Hindlimb muscle (tissue), 1 donor: ENCODE data around the gene TFAP2E. TPM values are rescaled to one million over a fixed set of nuclear protein-coding genes. Genes with fewer than 3 reads are reported as not detected.

Experiments
- DNase-seq: peaks from one replicate; pipeline ENCODE4 v3.0.0-alpha.2; 2013
- polyA plus RNA-seq: library from polyadenylated mRNA; unstranded; fragments of 120-200 nt; gene quantifications from one replicate; pipeline ENCODE4 v1.2.1, GENCODE V29; 2013; ENCODE audit not compliant: insufficient read length

Gene TFAP2E
- polyA plus RNA-seq: 0.96 TPM

DNA sequence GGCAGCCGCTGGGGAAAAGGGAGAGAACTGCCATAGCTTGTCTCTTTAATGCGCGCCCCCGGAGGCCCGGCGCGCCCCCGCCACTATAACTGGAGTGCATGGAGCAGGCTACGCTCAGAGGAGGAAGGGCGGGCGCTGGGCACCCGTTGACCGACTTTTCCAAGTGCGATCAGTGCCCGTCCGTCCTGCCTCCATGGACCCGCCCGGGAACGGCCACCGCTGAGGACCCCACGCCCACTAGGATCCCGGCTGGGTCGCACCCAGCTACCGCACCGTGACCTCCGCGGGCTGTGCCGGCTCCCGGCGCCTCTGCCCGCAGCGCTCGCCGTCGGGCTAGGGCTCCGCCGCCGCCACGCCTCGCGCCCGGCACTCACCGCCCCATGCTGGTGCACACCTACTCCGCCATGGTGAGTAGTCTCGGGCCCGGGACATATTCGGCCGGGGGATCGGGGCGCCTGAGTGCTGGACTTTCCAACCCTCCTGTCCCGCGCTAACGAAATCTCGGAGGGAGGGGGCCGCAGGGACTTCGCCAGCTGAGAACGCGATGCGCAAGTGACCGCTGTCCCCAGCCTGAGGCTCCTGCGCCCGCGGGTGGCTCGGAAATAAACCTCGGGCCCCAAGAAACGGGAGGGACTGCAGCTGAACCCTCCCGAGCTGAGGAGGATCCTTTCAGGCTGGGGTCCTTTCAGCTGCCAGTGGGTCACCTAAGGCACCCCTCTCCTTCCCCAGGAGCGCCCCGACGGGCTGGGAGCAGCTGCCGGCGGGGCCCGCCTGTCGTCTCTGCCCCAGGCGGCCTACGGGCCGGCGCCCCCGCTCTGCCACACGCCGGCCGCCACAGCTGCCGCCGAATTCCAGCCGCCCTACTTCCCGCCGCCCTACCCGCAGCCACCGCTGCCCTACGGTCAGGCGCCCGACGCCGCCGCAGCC is at the start of gene TFAP2E:
Gene TFAP2E (plus strand): TSS at position 117 of the 927 bp plus-strand sequence. CDS start 264 bp downstream, at position 381.
- DNase-seq: no peak

- DNase-seq: no peak
These were observed 49.0 kb upstream of the TFAP2E start for GRCh38 chr1:35524106-35524505.

- DNase-seq: no peak
These were observed 42.9 kb upstream of the TFAP2E start for GRCh38 chr1:35530168-35530567.

GRCh38 chr1:35530946-35531345 is 42.2 kb upstream of the TFAP2E start:
- no peak for DNase-seq

- no peak for DNase-seq
These were observed 41.7 kb upstream of the TFAP2E start for GRCh38 chr1:35531368-35531767.

DNA sequence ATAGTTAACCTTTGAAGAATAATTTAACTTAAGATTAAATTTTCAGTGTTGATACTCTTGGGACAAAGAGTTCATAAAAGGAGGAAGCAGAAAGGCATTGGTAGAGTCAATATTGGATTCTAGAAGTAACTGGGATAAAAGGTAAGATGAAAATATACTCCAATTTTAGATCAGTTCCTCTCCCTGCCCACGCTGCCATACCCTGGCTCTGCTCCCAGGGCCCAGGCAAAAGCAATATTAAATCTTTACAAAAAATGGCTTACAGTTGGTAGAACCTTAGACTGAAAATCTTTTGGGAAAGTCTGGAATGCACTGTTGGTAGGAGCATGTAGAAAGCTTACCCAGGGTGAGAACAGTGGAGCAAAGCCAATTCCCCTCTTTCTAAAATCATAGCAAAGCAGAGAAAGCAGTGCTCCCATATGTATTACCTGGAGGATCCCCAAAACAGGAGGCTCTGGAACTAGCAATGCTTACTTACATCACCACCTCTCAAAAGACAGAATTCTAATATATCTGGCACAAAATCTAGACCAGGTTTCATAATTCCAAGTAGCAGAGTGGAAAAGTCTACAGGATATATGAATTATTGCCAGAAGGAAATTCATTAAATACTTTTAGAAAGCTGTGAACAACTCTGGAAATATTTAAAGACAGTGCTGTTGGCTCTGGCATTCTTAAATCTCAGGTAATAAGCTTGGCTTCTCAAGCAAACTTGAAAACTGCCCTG is 40.5 kb upstream of the TFAP2E start:
- DNase-seq: peak; percentile 11

GRCh38 chr1:35533586-35533985 is 39.5 kb upstream of the TFAP2E start:
- DNase-seq: no peak

DNA sequence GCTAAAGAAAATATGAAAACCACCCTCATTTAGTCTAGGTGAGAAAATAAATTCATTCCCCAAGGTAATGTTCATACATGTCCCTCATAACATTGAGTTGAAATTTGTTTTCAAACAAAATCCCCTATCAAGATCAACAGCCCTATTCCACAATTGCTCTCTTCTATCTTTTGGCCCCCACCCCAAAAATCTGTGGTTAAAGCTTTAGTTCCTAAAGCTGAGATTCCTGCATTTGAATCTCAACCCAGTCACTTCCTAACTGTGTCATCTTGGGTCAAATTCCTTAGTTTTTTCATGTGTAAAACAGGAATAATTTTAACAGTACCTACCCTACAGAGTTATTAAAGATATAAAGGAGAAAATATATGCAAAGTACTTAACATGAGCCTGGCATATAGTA is 37.9 kb upstream of the TFAP2E start:
- DNase-seq: no peak

GRCh38 chr1:35536556-35537162 is 36.5 kb upstream of the TFAP2E start:
- DNase-seq: no peak

- DNase-seq: no peak
These were observed 35.3 kb upstream of the TFAP2E start for GRCh38 chr1:35537806-35538205.

- DNase-seq: no peak
These were observed 33.9 kb upstream of the TFAP2E start for GRCh38 chr1:35539073-35539823.

DNA sequence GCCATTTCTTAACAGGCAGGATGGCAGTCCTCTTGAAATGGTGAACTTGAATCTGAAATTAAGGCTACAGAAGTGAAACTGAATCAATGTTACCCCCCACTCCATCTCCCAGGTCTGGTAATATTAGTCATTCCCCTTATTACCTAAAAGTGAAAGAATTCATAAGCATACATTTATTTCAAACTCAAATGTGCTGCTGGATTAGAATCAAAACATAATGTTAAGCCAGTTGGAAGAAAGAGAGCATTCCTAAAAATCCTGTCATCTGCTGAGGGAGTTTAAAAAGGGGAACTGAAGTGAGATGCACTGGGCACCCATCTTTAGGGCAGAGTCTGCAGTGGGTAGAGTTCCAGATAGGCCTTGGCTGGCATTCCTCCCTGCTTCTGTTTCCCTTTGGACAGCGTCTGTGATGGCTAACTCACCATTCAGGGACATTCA is 33.3 kb upstream of the TFAP2E start:
- no peak for DNase-seq

DNA sequence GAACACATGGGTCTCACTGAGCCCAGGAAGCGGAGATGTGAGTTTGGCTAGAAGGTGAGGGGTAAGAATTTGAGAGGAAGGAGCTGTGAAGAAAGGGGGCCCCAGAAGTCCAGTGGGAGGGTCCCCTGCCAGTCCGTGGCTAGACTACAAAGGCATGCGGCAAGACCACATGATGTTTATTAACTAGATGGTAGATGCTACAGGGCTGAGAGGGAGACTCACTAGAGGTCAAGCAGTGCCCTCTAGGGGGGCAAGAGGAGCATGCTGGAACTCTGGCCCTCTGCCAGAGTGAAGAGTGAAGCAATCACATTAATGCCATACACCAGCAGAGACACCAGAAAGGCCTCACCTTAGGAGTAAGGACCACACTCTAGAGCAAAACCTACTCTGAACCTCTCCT is 28.1 kb upstream of the TFAP2E start:
- no peak for DNase-seq

DNA sequence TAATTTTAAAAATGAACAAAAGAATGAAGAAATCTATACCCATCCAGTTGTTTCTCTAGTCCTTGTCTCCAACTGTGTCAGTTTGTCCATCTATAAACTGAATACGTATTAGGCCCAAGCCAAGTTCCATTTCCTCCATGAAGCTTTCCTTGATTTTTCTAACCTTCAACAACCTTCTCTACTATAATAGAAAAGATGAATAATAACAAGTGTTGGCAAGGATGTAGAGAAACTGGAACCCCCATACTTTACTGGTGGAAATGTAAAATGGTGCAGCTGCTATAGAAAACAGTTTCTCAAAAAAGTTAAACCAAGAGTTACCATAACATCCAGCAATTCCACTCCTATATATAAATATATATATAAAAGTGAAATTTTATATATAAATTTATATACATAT is 26.5 kb upstream of the TFAP2E start:
- DNase-seq: no peak

GRCh38 chr1:35553851-35554250 is 19.3 kb upstream of the TFAP2E start:
- DNase-seq: no peak

DNA sequence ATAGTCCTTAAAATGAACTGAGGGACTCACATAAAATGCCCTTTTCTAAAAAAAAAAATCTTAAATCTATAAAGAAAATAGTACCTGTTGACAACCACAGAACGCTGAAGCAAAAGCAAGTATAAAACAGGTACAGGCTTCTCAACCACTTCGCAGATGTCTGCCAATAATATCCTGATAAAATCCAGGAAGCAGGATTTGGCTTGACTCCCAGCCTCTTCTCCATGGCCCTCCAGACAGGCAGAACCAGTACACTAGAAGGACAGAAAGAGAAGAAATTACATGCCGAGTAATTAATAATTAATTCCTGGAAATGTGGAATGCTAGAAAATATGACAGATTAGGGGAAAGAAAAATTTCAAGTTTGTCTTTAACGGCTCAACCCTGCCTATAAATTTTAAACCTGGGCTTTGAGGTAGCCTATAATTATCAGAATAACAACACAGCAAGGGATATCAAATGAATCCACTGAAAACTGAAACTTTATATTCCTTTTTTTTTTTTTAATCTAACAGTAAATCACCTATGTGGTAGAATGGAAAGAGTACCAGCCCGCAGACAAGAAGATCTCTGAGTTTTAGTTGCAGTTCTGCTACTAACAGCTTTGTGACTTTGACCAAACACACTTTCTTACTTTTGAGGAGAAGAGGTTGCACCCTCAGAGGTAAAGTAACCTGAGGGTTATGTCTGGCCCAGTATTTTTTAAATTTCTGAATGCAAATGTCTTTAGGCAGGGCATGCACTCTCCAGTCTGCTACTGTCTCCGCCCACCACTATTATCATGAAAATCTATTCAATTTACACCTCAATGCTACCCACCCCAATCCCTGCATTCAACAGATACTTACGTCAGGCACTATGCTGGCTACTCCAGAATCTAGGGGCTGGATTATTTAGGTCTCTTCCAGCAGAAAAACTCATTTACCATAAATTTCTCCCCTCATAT is 18.6 kb upstream of the TFAP2E start:
- DNase-seq: no peak

GRCh38 chr1:35555212-35555584 is 17.9 kb upstream of the TFAP2E start:
- DNase-seq: no peak

DNA sequence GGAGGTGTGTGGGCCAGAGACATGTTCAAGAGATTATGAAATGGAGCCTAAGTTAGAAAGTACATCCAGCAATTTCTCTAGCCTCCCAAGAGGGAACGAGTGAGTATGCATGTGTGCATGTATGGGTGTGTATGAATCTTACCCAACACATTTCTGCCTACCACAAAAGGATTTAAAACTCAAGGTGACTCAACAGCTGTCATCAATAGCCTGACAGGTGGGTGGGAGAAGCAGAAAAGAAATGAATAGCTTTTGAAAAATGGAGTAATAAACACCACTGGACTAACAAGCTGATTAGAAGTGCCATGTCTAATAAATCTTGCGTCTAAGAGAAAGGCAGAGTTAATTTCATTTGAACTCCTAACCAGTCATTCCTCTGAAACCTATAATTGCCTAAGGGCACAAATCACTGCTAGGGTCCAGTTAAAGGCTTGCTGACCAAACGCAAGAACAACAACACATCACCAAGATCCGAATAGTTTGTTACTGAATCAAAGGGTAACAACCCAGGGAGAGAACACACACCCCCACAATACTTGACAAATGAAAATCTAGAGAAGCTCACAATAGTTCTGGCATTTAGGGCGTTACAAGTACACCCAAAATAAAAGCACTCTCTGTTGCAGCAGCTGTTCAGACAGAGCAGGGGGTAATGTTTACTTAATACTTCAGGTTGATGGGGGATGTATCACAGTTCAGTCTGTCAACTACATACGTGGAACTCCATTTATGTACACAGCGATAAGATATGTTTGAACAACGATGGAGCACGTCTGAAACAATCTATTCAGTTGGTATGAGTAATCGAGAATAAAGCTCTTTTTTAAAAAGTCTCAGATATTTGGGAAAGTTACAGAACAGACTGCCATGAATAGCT is 17.3 kb upstream of the TFAP2E start:
- no peak for DNase-seq

- no peak for DNase-seq
These were observed 16.5 kb upstream of the TFAP2E start for GRCh38 chr1:35556484-35557117.

GRCh38 chr1:35557118-35557610 is 15.9 kb upstream of the TFAP2E start, which contains the start of gene KIAA0319L:
Gene KIAA0319L, minus strand, starts transcription at chr1:35557403. Its CDS starts 2,912 bp downstream, at chr1:35554491.
- DNase-seq: no peak
